ENCODE results near the gene LMTK3.
"Not testable (repeated sequence)": the region's sequence is repeated elsewhere in the genome, so short reads cannot be mapped to it uniquely, and the experiment has no call there.

Gene LMTK3

GRCh38 chr19:48524732-48525131 is 13.1 kb upstream of the LMTK3 start:
- no peak overlapping the region for H3K4me3 ChIP-seq (replicated peaks in 1 of 2; ENCODE audit: low read depth in 2 of 2, low read length in 2 of 2)
- no peak for DNase-seq (ENCODE audit: low read depth in 2 of 2)
- TF ChIP-seq CTCF (IDR thresholded peaks at IDR 0.05; ENCODE audit: low read depth, low read length): no peak

- no peak for DNase-seq (ENCODE audit: low read depth in 2 of 2)
- no peak for TF ChIP-seq CTCF (IDR thresholded peaks at IDR 0.05; ENCODE audit: low read depth, low read length)
- no peak overlapping the region for H3K4me3 ChIP-seq (replicated peaks in 1 of 2; ENCODE audit: low read depth in 2 of 2, low read length in 2 of 2)
These were observed 12.6 kb upstream of the LMTK3 start for GRCh38 chr19:48524221-48524620.

GRCh38 chr19:48520134-48520533 is 8.5 kb upstream of the LMTK3 start:
- DNase-seq (ENCODE audit: low read depth in 2 of 2): no peak
- TF ChIP-seq CTCF (IDR thresholded peaks at IDR 0.05; ENCODE audit: low read depth, low read length): no peak
- H3K4me3 ChIP-seq (replicated peaks in 1 of 2; ENCODE audit: low read depth in 2 of 2, low read length in 2 of 2): no peak overlapping the region

GRCh38 chr19:48519426-48519825 is 7.8 kb upstream of the LMTK3 start:
- DNase-seq (ENCODE audit: low read depth in 2 of 2); H3K4me3 ChIP-seq (replicated peaks in 1 of 2; ENCODE audit: low read depth in 2 of 2, low read length in 2 of 2): not testable (repeated sequence)

- TF ChIP-seq CTCF (IDR thresholded peaks at IDR 0.05; ENCODE audit: low read depth, low read length): no peak
- no peak overlapping the region for H3K4me3 ChIP-seq (replicated peaks in 1 of 2; ENCODE audit: low read depth in 2 of 2, low read length in 2 of 2)
- DNase-seq (ENCODE audit: low read depth in 2 of 2): no peak
These were observed 6.6 kb upstream of the LMTK3 start for GRCh38 chr19:48518207-48518606.

- no peak for DNase-seq (ENCODE audit: low read depth in 2 of 2)
- no peak for TF ChIP-seq CTCF (IDR thresholded peaks at IDR 0.05; ENCODE audit: low read depth, low read length)
- no peak overlapping the region for H3K4me3 ChIP-seq (replicated peaks in 1 of 2; ENCODE audit: low read depth in 2 of 2, low read length in 2 of 2)
These were observed 4.9 kb upstream of the LMTK3 start for GRCh38 chr19:48516536-48516935.

- peak overlapping the region in 1 of 2 donors; percentile 72 for H3K4me3 ChIP-seq (replicated peaks in 1 of 2; ENCODE audit: low read depth in 2 of 2, low read length in 2 of 2)
- no peak for TF ChIP-seq CTCF (IDR thresholded peaks at IDR 0.05; ENCODE audit: low read depth, low read length)
- DNase-seq (ENCODE audit: low read depth in 2 of 2): no peak
These were observed 2.5 kb upstream of the LMTK3 start for GRCh38 chr19:48514123-48514458.
